Measurements from ENCODE around the gene APOL6.
"Not testable (repeated sequence)": the region's sequence is repeated elsewhere in the genome, so short reads cannot be mapped to it uniquely, and the experiment has no call there.

Gene APOL6

GRCh38 chr22:35687461-35687860 lies 39.2 kb downstream of the APOL6 start:
- Histone ChIP-seq H3K27ac (ENCODE audit: insufficient read depth, low read depth, low read length, poor library complexity, severe bottlenecking) (no peak overlapping the region), H3K27me3 (ENCODE audit: control insufficient read depth, insufficient read depth, low read length, poor library complexity, severe bottlenecking) (no peaks in the 10 kb centered on the region), H3K4me1 (ENCODE audit: control insufficient read depth, insufficient read depth, low read length) (no peaks in the 10 kb centered on the region), H3K9me3 (ENCODE audit: control insufficient read depth, low read length) (no peaks in the 10 kb centered on the region), H3K4me3 (ENCODE audit: insufficient read depth, low read depth, low read length) (no peak overlapping the region), H3K36me3 (ENCODE audit: control insufficient read depth, insufficient read depth, low read length) (no peaks in the 10 kb centered on the region)
- 96% methylated on average over 6 of the region's 6 CpGs for WGBS, 2 experiments

GRCh38 chr22:35688913-35689675 lies 40.8 kb downstream of the APOL6 start:
- no peaks in the 10 kb centered on the region for H3K9me3 ChIP-seq (ENCODE audit: control insufficient read depth, low read length)
- WGBS, 2 experiments: 94% methylated on average over 10 of the region's 10 CpGs
- H3K4me1 ChIP-seq (ENCODE audit: control insufficient read depth, insufficient read depth, low read length): no peaks in the 10 kb centered on the region
- H3K4me3 ChIP-seq (ENCODE audit: insufficient read depth, low read depth, low read length): no peak overlapping the region
- peaks cover 7% of the 10 kb centered on the region for H3K27me3 ChIP-seq (ENCODE audit: control insufficient read depth, insufficient read depth, low read length, poor library complexity, severe bottlenecking)
- no peak overlapping the region for H3K27ac ChIP-seq (ENCODE audit: insufficient read depth, low read depth, low read length, poor library complexity, severe bottlenecking)
- no peaks in the 10 kb centered on the region for H3K36me3 ChIP-seq (ENCODE audit: control insufficient read depth, insufficient read depth, low read length)

- Histone ChIP-seq H3K27me3 (ENCODE audit: control insufficient read depth, insufficient read depth, low read length, poor library complexity, severe bottlenecking) (peaks cover 7% of the 10 kb centered on the region), H3K4me3 (ENCODE audit: insufficient read depth, low read depth, low read length) (no peak overlapping the region), H3K4me1 (ENCODE audit: control insufficient read depth, insufficient read depth, low read length) (no peaks in the 10 kb centered on the region), H3K9me3 (ENCODE audit: control insufficient read depth, low read length) (no peaks in the 10 kb centered on the region), H3K27ac (ENCODE audit: insufficient read depth, low read depth, low read length, poor library complexity, severe bottlenecking) (no peak overlapping the region), H3K36me3 (ENCODE audit: control insufficient read depth, insufficient read depth, low read length) (no peaks in the 10 kb centered on the region)
- 78 to 91% methylated on average over 1 of the region's 1 CpG for WGBS, 2 experiments
Observed at GRCh38 chr22:35690001-35690400, 41.8 kb downstream of the APOL6 start.

GRCh38 chr22:35695202-35695601 lies 47.0 kb downstream of the APOL6 start:
- Histone ChIP-seq H3K27ac (ENCODE audit: insufficient read depth, low read depth, low read length, poor library complexity, severe bottlenecking) (no peak overlapping the region), H3K4me1 (ENCODE audit: control insufficient read depth, insufficient read depth, low read length) (no peaks in the 10 kb centered on the region), H3K4me3 (ENCODE audit: insufficient read depth, low read depth, low read length) (no peak overlapping the region), H3K36me3 (ENCODE audit: control insufficient read depth, insufficient read depth, low read length) (no peaks in the 10 kb centered on the region), H3K27me3 (ENCODE audit: control insufficient read depth, insufficient read depth, low read length, poor library complexity, severe bottlenecking) (peaks cover 7% of the 10 kb centered on the region), H3K9me3 (ENCODE audit: control insufficient read depth, low read length) (no peaks in the 10 kb centered on the region)
- WGBS, 2 experiments: 80 to 88% methylated on average over 12 to 13 of the region's 13 CpGs

GRCh38 chr22:35697142-35697541 lies 48.9 kb downstream of the APOL6 start:
- no peak overlapping the region for H3K27ac ChIP-seq (ENCODE audit: insufficient read depth, low read depth, low read length, poor library complexity, severe bottlenecking)
- H3K4me1 ChIP-seq (ENCODE audit: control insufficient read depth, insufficient read depth, low read length): no peaks in the 10 kb centered on the region
- 78 to 87% methylated on average over 13 to 14 of the region's 14 CpGs for WGBS, 2 experiments
- H3K36me3 ChIP-seq (ENCODE audit: control insufficient read depth, insufficient read depth, low read length): no peaks in the 10 kb centered on the region
- H3K9me3 ChIP-seq (ENCODE audit: control insufficient read depth, low read length): no peaks in the 10 kb centered on the region
- H3K27me3 ChIP-seq (ENCODE audit: control insufficient read depth, insufficient read depth, low read length, poor library complexity, severe bottlenecking): peaks cover 7% of the 10 kb centered on the region
- H3K4me3 ChIP-seq (ENCODE audit: insufficient read depth, low read depth, low read length): no peak overlapping the region

- not testable (repeated sequence) for H3K4me1 ChIP-seq (ENCODE audit: control insufficient read depth, insufficient read depth, low read length); H3K27me3 ChIP-seq (ENCODE audit: control insufficient read depth, insufficient read depth, low read length, poor library complexity, severe bottlenecking); H3K9me3 ChIP-seq (ENCODE audit: control insufficient read depth, low read length); H3K4me3 ChIP-seq (ENCODE audit: insufficient read depth, low read depth, low read length); H3K27ac ChIP-seq (ENCODE audit: insufficient read depth, low read depth, low read length, poor library complexity, severe bottlenecking); H3K36me3 ChIP-seq (ENCODE audit: control insufficient read depth, insufficient read depth, low read length)
- WGBS, 2 experiments: 73 to 77% methylated on average over 3 to 5 of the region's 6 CpGs
Observed at GRCh38 chr22:35699852-35700251, 51.6 kb downstream of the APOL6 start.

DNA sequence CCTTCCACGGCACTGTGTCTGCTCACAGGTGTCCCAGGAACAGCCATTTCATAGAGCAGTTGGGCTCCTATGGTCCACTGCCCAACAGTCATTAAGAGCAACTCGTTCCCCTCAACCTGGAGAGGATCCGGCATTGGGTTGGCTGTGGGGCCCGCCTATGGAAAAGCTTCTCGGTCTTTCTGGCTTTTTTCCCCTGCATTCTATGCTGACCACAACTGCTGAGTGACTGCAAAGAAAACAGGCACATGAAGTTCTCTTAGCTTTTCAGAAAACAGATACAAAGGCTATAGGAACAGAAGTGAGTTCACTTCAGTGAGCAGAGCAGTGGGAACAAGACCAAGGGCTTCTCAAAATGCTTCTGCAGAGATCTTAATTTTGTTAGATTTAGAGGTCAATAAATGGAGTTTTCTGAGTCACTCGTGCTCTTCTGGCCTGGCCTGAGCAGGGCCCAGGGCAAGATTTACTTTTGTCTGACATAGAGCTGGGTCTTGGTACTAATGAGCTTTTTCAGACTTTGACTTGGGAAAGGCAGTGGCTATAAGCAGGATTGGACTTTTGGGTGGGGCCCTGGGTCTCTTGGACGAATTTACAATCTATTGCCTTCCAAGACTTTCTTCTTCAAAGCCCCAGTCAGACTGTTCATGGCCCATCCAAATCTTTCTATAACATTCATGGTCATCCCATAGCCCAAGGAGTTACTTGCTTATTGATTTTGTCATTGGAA lies 55.8 kb downstream of the APOL6 start:
- Histone ChIP-seq H3K27me3 (ENCODE audit: control insufficient read depth, insufficient read depth, low read length, poor library complexity, severe bottlenecking) (no peaks in the 10 kb centered on the region), H3K4me1 (ENCODE audit: control insufficient read depth, insufficient read depth, low read length) (no peaks in the 10 kb centered on the region), H3K36me3 (ENCODE audit: control insufficient read depth, insufficient read depth, low read length) (no peaks in the 10 kb centered on the region), H3K4me3 (ENCODE audit: insufficient read depth, low read depth, low read length) (no peak overlapping the region), H3K27ac (ENCODE audit: insufficient read depth, low read depth, low read length, poor library complexity, severe bottlenecking) (no peak overlapping the region), H3K9me3 (ENCODE audit: control insufficient read depth, low read length) (no peaks in the 10 kb centered on the region)
- 91 to 93% methylated on average over 7 of the region's 7 CpGs for WGBS, 2 experiments

DNA sequence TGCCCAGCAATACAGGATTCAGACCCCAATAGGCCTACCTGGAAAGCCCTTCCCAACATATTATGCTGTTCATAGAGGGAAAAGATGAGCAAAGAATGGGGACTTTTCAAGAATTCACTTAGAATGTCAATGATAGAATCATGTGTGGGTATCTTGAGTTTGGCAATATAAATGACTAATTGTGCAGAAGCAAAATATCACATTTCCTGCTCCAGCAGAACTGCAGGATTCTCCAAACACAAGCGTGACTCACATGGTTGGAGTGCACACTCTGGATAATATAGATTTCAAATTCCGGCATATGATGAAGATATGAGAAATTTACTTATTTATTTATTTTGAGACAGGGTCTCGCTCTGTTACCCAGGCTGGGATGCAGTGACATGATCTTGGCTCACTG lies 56.9 kb downstream of the APOL6 start:
- WGBS, 2 experiments: 94 to 97% methylated on average over 3 of the region's 3 CpGs
- no peaks in the 10 kb centered on the region for H3K4me1 ChIP-seq (ENCODE audit: control insufficient read depth, insufficient read depth, low read length)

GRCh38 chr22:35708453-35708852 lies 60.2 kb downstream of the APOL6 start:
- Histone ChIP-seq H3K4me1 (ENCODE audit: control insufficient read depth, insufficient read depth, low read length) (no peaks in the 10 kb centered on the region), H3K36me3 (ENCODE audit: control insufficient read depth, insufficient read depth, low read length) (no peaks in the 10 kb centered on the region), H3K4me3 (ENCODE audit: insufficient read depth, low read depth, low read length) (no peak overlapping the region), H3K27ac (ENCODE audit: insufficient read depth, low read depth, low read length, poor library complexity, severe bottlenecking) (no peak overlapping the region), H3K9me3 (ENCODE audit: control insufficient read depth, low read length) (no peaks in the 10 kb centered on the region), H3K27me3 (ENCODE audit: control insufficient read depth, insufficient read depth, low read length, poor library complexity, severe bottlenecking) (no peaks in the 10 kb centered on the region)
- WGBS, 2 experiments: 87% methylated on average over 7 of the region's 7 CpGs

More for the DNA sequence above, 56.9 kb downstream of the APOL6 start:
- H3K27ac ChIP-seq (ENCODE audit: insufficient read depth, low read depth, low read length, poor library complexity, severe bottlenecking): no peak overlapping the region
- H3K27me3 ChIP-seq (ENCODE audit: control insufficient read depth, insufficient read depth, low read length, poor library complexity, severe bottlenecking): no peaks in the 10 kb centered on the region
- no peaks in the 10 kb centered on the region for H3K36me3 ChIP-seq (ENCODE audit: control insufficient read depth, insufficient read depth, low read length)
- no peak overlapping the region for H3K4me3 ChIP-seq (ENCODE audit: insufficient read depth, low read depth, low read length)
- H3K9me3 ChIP-seq (ENCODE audit: control insufficient read depth, low read length): no peaks in the 10 kb centered on the region

GRCh38 chr22:35708917-35709316 lies 60.7 kb downstream of the APOL6 start:
- Histone ChIP-seq H3K27ac (ENCODE audit: insufficient read depth, low read depth, low read length, poor library complexity, severe bottlenecking) (no peak overlapping the region), H3K4me3 (ENCODE audit: insufficient read depth, low read depth, low read length) (no peak overlapping the region), H3K36me3 (ENCODE audit: control insufficient read depth, insufficient read depth, low read length) (no peaks in the 10 kb centered on the region), H3K4me1 (ENCODE audit: control insufficient read depth, insufficient read depth, low read length) (no peaks in the 10 kb centered on the region), H3K27me3 (ENCODE audit: control insufficient read depth, insufficient read depth, low read length, poor library complexity, severe bottlenecking) (no peaks in the 10 kb centered on the region), H3K9me3 (ENCODE audit: control insufficient read depth, low read length) (no peaks in the 10 kb centered on the region)
- WGBS, 2 experiments: 93 to 95% methylated on average over 6 to 7 of the region's 7 CpGs

Measured in ectodermal cell (in vitro differentiated cells).